Liver (tissue), 3 donors: ENCODE data around the gene TPPP.

Experiments used
- CTCF ChIP-seq: fragments of 150-350 bp; IDR thresholded peaks from 2 replicates; pipeline ENCODE4 v1.5.1; 2017; ENCODE audit warnings: improper control_type of control experiment, low read depth, low read length; ENCODE audit not compliant: missing input control
- EGR1 ChIP-seq, 2 donors: IDR thresholded peaks; 2 replicates each; pipeline ENCODE4 v1.6.1; 2016 to 2018; ENCODE audit warnings: antibody characterized with exemption in 2 of 2, low read depth in 2 of 2
- HNF4G ChIP-seq: IDR thresholded peaks from 2 replicates; pipeline ENCODE4 v1.6.1; 2016; ENCODE audit warnings: antibody characterized with exemption
- JUND ChIP-seq, 2 donors: IDR thresholded peaks; 2 replicates each; pipeline ENCODE4 v1.6.1; 2016; ENCODE audit warnings: antibody characterized with exemption in 2 of 2
- MAX ChIP-seq: IDR thresholded peaks from 2 replicates; pipeline ENCODE4 v1.6.1; 2016; ENCODE audit warnings: antibody characterized with exemption
- REST ChIP-seq: IDR thresholded peaks from 2 replicates; pipeline ENCODE4 v1.6.1; 2016; ENCODE audit warnings: antibody characterized with exemption, mild to moderate bottlenecking
- SP1 ChIP-seq: IDR thresholded peaks from 2 replicates; pipeline ENCODE4 v1.6.1; 2018; ENCODE audit warnings: antibody characterized with exemption, mild to moderate bottlenecking
- TAF1 ChIP-seq: conservative IDR thresholded peaks from 2 replicates; pipeline ENCODE4 v1.6.1; 2016; ENCODE audit warnings: antibody characterized with exemption, mild to moderate bottlenecking
- YY1 ChIP-seq: IDR thresholded peaks from 2 replicates; pipeline ENCODE4 v1.6.1; 2016; ENCODE audit warnings: antibody characterized with exemption, mild to moderate bottlenecking
- ZBTB33 ChIP-seq: IDR thresholded peaks from 2 replicates; pipeline ENCODE4 v1.6.1; 2016; ENCODE audit warnings: antibody characterized with exemption
- donor health status: healthy.
- donor health status: healthy.

- no peak for TF ChIP-seq CTCF
- TF ChIP-seq JUND (IDR thresholded peaks at IDR 0.05) = no peak
- TF ChIP-seq HNF4G = no peak
- TF ChIP-seq REST = no peak
- peak; percentile 4 for TF ChIP-seq ZBTB33
- no peak for TF ChIP-seq EGR1 (IDR thresholded peaks at IDR 0.05; ENCODE audit: low read depth in 2 of 2)
- TF ChIP-seq MAX = no peak
- TF ChIP-seq YY1 = no peak
- TF ChIP-seq TAF1 = no peak
- TF ChIP-seq SP1 = no peak
Observed at GRCh38 chr5:717143-717542, 24.0 kb upstream of the TPPP start.
